Measurements from ENCODE around the gene COG1.

DNA sequence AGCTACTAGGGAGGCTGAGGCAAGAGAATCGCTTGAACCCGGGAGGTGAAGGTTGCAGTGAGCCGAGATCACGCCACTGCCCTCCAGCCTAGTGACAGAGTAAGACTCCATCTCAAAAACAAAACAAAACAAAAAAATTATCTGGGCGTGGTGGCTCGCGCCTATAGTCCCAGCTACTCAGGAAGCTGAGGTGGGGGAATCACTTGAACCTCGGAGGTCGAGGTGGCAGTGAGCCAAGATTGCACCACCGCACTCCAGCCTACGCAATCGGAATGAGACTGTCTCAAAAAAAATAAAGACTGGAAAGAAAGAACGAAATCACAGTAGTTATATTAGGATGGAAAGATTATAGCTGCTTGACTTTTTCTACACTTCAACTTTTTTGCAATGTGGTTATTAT, 18.9 kb downstream of the COG1 start:
- TF ChIP-seq CTCF (IDR thresholded peaks at IDR 0.05) (no peak), ZFX (IDR thresholded peaks at IDR 0.05; ENCODE audit: borderline replicate concordance) (no peak)

Data from 22Rv1 (cell line).